Adrenal gland (tissue), 5 donors: ENCODE data around the gene IARS2.

ENCODE experiments used
- POLR2A ChIP-seq, 2 donors: fragments of 450-650 bp; IDR thresholded peaks; one replicate each; pipeline ENCODE4 v1.6.1; 2017; ENCODE audit warnings: antibody characterized with exemption in 2 of 2, mild to moderate bottlenecking in 2 of 2, moderate library complexity in 1 of 2
- TF ChIP-seq, protein P1 (sequence below), 6 experiments: fragments of 450-650 bp in 4 of 6; fragments of 200-600 bp in 2 of 6; sonication (generic) in 1 of 6; IDR thresholded peaks; 1 replicate in 5 of 6; 2 replicates in 1 of 6; pipeline versions ENCODE4 v1.5.1 to v1.8.0; 2016 to 2021; ENCODE audit warnings: antibody characterized with exemption in 6 of 6, mild to moderate bottlenecking in 2 of 6, moderate library complexity in 1 of 6
- donor health status: DM: no; HTN: no; CAD: no.

- TF ChIP-seq POLR2A (IDR thresholded peaks at IDR 0.05): no peak
- TF ChIP-seq, protein P1, sequence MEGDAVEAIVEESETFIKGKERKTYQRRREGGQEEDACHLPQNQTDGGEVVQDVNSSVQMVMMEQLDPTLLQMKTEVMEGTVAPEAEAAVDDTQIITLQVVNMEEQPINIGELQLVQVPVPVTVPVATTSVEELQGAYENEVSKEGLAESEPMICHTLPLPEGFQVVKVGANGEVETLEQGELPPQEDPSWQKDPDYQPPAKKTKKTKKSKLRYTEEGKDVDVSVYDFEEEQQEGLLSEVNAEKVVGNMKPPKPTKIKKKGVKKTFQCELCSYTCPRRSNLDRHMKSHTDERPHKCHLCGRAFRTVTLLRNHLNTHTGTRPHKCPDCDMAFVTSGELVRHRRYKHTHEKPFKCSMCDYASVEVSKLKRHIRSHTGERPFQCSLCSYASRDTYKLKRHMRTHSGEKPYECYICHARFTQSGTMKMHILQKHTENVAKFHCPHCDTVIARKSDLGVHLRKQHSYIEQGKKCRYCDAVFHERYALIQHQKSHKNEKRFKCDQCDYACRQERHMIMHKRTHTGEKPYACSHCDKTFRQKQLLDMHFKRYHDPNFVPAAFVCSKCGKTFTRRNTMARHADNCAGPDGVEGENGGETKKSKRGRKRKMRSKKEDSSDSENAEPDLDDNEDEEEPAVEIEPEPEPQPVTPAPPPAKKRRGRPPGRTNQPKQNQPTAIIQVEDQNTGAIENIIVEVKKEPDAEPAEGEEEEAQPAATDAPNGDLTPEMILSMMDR (IDR thresholded peaks at IDR 0.05): no peak
Measured at GRCh38 chr1:220137019-220137786, 43.3 kb downstream of the IARS2 start.
